GM23248 (cell line): ENCODE data around the gene SMIM24.

Source experiments
- EZH2 ChIP-seq: fragments of 200-600 bp; sonication (generic); IDR thresholded peaks from 2 replicates; pipeline ENCODE4 v1.6.1; 2018; ENCODE audit warnings: antibody characterized with exemption, mild to moderate bottlenecking; ENCODE audit not compliant: insufficient read depth, poor library complexity, severe bottlenecking
- EZH2phosphoT487 ChIP-seq: fragments of 200-600 bp; sonication (generic); IDR thresholded peaks from 2 replicates; pipeline ENCODE4 v1.6.1; 2018; ENCODE audit warnings: antibody characterized with exemption, moderate library complexity, mild to moderate bottlenecking, low read depth; ENCODE audit not compliant: insufficient read depth

GRCh38 chr19:3453840-3454239, 26.5 kb downstream of the SMIM24 start:
- TF ChIP-seq EZH2, result no peak
- no peak for TF ChIP-seq EZH2phosphoT487
